Measurements from ENCODE around the gene IER2. TPM values are rescaled to one million over a fixed set of nuclear protein-coding genes. Genes with fewer than 3 reads are reported as not detected.

Gene IER2
- total RNA-seq, 1 donor from 2014 or later, result 152 TPM

DNA sequence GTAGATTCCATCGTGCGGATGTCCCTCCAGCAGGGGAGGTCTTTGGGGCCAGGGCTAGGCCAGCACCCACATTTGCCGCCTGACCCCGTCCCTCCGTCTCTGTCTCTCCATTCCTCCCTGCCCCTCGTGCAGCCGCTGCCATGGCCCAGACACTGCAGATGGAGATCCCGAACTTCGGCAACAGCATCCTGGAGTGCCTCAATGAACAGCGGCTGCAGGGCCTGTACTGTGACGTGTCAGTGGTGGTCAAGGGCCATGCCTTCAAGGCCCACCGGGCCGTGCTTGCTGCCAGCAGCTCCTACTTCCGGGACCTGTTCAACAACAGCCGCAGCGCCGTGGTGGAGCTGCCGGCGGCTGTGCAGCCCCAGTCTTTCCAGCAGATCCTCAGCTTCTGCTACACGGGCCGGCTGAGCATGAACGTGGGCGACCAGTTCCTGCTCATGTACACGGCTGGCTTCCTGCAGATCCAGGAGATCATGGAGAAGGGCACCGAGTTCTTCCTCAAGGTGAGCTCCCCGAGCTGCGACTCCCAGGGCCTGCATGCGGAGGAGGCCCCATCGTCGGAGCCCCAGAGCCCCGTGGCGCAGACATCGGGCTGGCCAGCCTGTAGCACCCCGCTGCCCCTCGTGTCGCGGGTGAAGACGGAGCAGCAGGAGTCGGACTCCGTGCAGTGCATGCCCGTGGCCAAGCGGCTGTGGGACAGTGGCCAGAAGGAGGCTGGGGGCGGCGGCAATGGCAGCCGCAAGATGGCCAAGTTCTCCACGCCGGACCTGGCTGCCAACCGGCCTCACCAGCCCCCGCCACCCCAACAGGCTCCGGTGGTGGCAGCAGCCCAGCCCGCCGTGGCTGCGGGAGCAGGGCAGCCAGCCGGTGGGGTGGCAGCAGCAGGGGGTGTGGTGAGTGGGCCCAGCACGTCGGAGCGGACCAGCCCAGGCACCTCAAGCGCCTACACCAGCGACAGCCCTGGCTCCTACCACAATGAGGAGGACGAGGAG lies 14.8 kb upstream of the IER2 start:
- intact Hi-C loops (cut with DNase I), result no loop called here

DNA sequence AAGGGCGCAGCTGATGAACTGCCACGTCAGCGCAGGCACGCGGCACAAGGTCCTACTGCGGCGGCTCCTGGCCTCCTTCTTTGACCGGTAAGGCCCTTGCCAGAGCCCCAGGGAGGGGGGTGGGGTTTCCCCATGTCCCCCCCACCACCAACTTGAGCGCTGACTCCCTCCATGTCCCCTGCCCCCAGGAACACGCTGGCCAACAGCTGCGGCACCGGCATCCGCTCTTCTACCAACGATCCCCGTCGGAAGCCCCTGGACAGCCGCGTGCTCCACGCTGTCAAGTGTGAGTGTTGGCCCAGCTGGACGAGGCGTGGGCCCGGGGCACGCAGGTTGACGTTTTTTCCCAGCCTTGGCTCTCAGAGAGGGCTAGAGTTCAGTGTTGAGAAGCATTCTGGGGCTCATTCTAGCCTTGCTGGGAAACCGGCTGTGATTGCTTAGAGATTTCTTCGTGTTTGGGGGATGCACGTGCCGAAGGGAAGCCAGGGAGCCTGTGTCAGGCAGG lies 12.9 kb upstream of the IER2 start:
- H3K9me3 ChIP-seq, result no peaks in the 10 kb centered on the region
- no peak for DNase-seq (ENCODE audit: extremely low spot score in 2 of 2)
- H3K36me3 ChIP-seq, result peaks cover 0 to 46% of the 10 kb centered on the region in 2 donors
- no peaks in the 10 kb centered on the region for H3K4me1 ChIP-seq
- intact Hi-C loops (cut with DNase I), result no loop called here
- H3K4me3 ChIP-seq, result no peak overlapping the region
- H3K27me3 ChIP-seq, result no peaks in the 10 kb centered on the region
- TF ChIP-seq, protein P1, sequence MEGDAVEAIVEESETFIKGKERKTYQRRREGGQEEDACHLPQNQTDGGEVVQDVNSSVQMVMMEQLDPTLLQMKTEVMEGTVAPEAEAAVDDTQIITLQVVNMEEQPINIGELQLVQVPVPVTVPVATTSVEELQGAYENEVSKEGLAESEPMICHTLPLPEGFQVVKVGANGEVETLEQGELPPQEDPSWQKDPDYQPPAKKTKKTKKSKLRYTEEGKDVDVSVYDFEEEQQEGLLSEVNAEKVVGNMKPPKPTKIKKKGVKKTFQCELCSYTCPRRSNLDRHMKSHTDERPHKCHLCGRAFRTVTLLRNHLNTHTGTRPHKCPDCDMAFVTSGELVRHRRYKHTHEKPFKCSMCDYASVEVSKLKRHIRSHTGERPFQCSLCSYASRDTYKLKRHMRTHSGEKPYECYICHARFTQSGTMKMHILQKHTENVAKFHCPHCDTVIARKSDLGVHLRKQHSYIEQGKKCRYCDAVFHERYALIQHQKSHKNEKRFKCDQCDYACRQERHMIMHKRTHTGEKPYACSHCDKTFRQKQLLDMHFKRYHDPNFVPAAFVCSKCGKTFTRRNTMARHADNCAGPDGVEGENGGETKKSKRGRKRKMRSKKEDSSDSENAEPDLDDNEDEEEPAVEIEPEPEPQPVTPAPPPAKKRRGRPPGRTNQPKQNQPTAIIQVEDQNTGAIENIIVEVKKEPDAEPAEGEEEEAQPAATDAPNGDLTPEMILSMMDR (IDR thresholded peaks at IDR 0.05), result no peak
- no peak for TF ChIP-seq POLR2A (IDR thresholded peaks at IDR 0.05)
- TF ChIP-seq POLR2AphosphoS5 (IDR thresholded peaks at IDR 0.05; ENCODE audit: insufficient read depth in 1 of 2, low read depth in 1 of 2), result no peak
- H3K27ac ChIP-seq, result no peak overlapping the region

More for the DNA sequence above, 14.8 kb upstream of the IER2 start:
- no peak for DNase-seq (ENCODE audit: extremely low spot score in 2 of 2)
- H3K9me3 ChIP-seq, result no peaks in the 10 kb centered on the region
- H3K27ac ChIP-seq, result no peak overlapping the region
- peaks cover 0 to 46% of the 10 kb centered on the region in 2 donors for H3K36me3 ChIP-seq
- no peaks in the 10 kb centered on the region for H3K27me3 ChIP-seq
- no peak overlapping the region for H3K4me3 ChIP-seq
- H3K4me1 ChIP-seq, result no peaks in the 10 kb centered on the region
- TF ChIP-seq, protein P1 (IDR thresholded peaks at IDR 0.05), result no peak
- TF ChIP-seq POLR2AphosphoS5 (IDR thresholded peaks at IDR 0.05; ENCODE audit: insufficient read depth in 1 of 2, low read depth in 1 of 2) (no peak), POLR2A (IDR thresholded peaks at IDR 0.05) (no peak)

DNA sequence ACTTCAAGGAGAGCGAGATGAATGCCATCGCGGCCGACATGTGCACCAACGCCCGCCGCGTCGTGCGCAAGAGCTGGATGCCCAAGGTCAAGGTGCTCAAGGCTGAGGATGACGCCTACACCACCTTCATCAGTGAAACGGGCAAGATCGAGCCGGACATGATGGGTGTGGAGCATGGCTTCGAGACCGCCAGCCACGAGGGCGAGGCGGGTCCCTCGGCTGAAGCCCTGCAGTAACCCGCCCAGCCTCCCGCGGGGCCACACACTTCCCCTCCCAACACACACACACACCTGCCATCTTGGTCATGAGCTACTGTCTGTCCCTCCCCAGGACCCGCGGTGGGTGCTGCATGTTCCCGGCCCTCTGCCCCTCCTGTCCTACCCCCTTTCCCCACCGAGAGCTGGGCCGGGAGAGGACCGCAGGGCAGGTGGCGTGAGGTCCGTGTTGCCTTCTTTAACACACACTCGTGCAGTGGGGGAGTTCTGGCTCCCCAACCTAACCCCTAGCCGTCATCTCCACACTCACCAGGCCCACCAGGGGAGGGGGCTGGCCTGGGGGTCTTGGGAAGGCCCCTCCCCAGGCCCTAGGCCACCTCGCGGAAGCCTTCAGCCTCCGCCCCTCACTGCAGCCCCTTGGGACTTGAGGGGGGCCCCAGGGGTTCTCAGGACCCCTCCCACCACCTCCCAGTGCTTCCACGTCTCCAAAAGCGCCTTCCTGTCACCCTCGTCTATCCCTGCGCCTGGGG lies 11.9 kb upstream of the IER2 start:
- H3K9me3 ChIP-seq, result no peaks in the 10 kb centered on the region
- no peaks in the 10 kb centered on the region for H3K4me1 ChIP-seq
- H3K36me3 ChIP-seq, result peaks cover 0 to 46% of the 10 kb centered on the region in 2 donors
- no peak for DNase-seq (ENCODE audit: extremely low spot score in 2 of 2)
- TF ChIP-seq, protein P1 (IDR thresholded peaks at IDR 0.05), result no peak
- TF ChIP-seq POLR2A (IDR thresholded peaks at IDR 0.05) (no peak), POLR2AphosphoS5 (IDR thresholded peaks at IDR 0.05; ENCODE audit: insufficient read depth in 1 of 2, low read depth in 1 of 2) (no peak)
- H3K27me3 ChIP-seq, result no peaks in the 10 kb centered on the region
- intact Hi-C loops (cut with DNase I), result no loop called here
- no peak overlapping the region for H3K4me3 ChIP-seq
- H3K27ac ChIP-seq, result no peak overlapping the region

GRCh38 chr19:13138916-13139198 lies 11.4 kb upstream of the IER2 start:
- Histone ChIP-seq H3K9me3 (no peaks in the 10 kb centered on the region), H3K27ac (no peak overlapping the region), H3K4me3 (no peak overlapping the region), H3K36me3 (peaks cover 0 to 46% of the 10 kb centered on the region in 2 donors), H3K4me1 (no peaks in the 10 kb centered on the region), H3K27me3 (no peaks in the 10 kb centered on the region)
- no peak for DNase-seq (ENCODE audit: extremely low spot score in 2 of 2)
- intact Hi-C loops (cut with DNase I), result no loop called here
- TF ChIP-seq POLR2AphosphoS5 (IDR thresholded peaks at IDR 0.05; ENCODE audit: insufficient read depth in 1 of 2, low read depth in 1 of 2), result no peak
- TF ChIP-seq POLR2A (IDR thresholded peaks at IDR 0.05), result no peak
- TF ChIP-seq, protein P1 (IDR thresholded peaks at IDR 0.05), result no peak

All from vagina (tissue), 2 donors.